Suprapubic skin (tissue), 3 donors: ENCODE results near the gene NCAM2.

ENCODE experiments used
- EP300 ChIP-seq: sonication (generic); formaldehyde crosslinking; IDR thresholded peaks from one replicate; pipeline ENCODE4 v1.6.1; 2017; ENCODE audit warnings: antibody characterized with exemption
- POLR2A ChIP-seq, 2 donors: fragments of 450-650 bp; IDR thresholded peaks; one replicate each; pipeline ENCODE4 v1.6.1; 2017; ENCODE audit warnings: antibody characterized with exemption in 2 of 2, mild to moderate bottlenecking in 2 of 2, moderate library complexity in 2 of 2
- TF ChIP-seq, protein P1 (sequence below), 2 donors: fragments of 200-600 bp in 1 of 2; fragments of 450-650 bp in 1 of 2; sonication (generic) in 1 of 2; IDR thresholded peaks; one replicate each; pipeline ENCODE4 v1.5.1; 2016 to 2019; ENCODE audit warnings: antibody characterized with exemption in 2 of 2, mild to moderate bottlenecking in 1 of 2, moderate library complexity in 1 of 2

DNA sequence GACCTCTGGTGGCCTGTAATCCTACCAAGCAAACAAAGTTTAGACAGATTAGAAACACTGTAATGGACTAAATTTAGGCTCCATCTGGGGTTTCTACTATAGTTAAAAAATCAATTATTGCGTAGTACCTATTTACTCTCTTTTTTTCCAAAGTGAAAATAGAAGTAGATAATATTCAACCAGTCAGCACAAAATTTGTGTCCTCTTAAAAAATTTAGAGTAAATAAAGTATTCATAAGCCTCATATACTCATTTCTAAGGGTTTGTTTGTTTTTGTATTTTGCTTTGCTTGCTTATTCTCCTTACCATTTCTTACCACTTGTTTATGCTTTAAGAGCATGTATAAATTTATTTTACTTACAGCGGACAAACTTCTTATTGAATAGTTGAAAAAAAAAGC is 54.5 kb downstream of the NCAM2 start:
- no peak for TF ChIP-seq EP300
- TF ChIP-seq, protein P1, sequence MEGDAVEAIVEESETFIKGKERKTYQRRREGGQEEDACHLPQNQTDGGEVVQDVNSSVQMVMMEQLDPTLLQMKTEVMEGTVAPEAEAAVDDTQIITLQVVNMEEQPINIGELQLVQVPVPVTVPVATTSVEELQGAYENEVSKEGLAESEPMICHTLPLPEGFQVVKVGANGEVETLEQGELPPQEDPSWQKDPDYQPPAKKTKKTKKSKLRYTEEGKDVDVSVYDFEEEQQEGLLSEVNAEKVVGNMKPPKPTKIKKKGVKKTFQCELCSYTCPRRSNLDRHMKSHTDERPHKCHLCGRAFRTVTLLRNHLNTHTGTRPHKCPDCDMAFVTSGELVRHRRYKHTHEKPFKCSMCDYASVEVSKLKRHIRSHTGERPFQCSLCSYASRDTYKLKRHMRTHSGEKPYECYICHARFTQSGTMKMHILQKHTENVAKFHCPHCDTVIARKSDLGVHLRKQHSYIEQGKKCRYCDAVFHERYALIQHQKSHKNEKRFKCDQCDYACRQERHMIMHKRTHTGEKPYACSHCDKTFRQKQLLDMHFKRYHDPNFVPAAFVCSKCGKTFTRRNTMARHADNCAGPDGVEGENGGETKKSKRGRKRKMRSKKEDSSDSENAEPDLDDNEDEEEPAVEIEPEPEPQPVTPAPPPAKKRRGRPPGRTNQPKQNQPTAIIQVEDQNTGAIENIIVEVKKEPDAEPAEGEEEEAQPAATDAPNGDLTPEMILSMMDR (IDR thresholded peaks at IDR 0.05) = no peak
- no peak for TF ChIP-seq POLR2A (IDR thresholded peaks at IDR 0.05)
